Inflammatory macrophage treated with lipopolysaccharide for 1 hour (primary cell): ENCODE data around the gene LNP1.
A peak's percentile ranks its signal among the peaks of the same experiment; 100 is the strongest.

ENCODE experiments used
- DNase-seq, 2 donors: peaks; one replicate each; pipeline ENCODE4 v3.0.0-alpha.2; 2020 to 2022

The LNP1 gene

GRCh38 chr3:100400419-100400779, 940 bp upstream of the LNP1 start:
- peak; percentile 27 to 44 for DNase-seq

DNA sequence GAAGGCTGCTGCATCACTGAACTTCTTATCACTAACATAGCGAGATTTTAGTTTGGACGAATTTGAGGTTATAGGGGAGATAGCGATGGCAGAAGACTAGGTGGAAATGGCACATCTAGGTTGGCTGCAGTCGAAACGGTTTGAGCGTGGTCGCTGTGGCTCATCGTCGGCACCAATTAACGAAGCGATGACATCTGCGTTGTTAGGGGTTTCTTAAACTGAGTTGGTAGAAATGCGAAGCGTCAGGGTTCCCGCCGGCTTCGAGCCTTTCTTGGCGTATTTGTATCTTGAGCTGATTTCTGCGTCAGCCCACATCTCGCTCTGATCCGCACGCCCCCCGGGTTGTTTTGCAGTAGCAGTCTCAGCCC, 319 bp downstream of the LNP1 start:
- peak in 1 of 2 donors; percentile 20 for DNase-seq

GRCh38 chr3:100402256-100402655, 917 bp downstream of the LNP1 start:
- no peak for DNase-seq

- DNase-seq: no peak
Observed at GRCh38 chr3:100402891-100403290, 1.6 kb downstream of the LNP1 start.

GRCh38 chr3:100403362-100404249, 2.3 kb downstream of the LNP1 start:
- no peak for DNase-seq

GRCh38 chr3:100404250-100404548, 2.9 kb downstream of the LNP1 start:
- no peak for DNase-seq

GRCh38 chr3:100407164-100407563, 5.8 kb downstream of the LNP1 start:
- no peak for DNase-seq

GRCh38 chr3:100407977-100408532, 6.7 kb downstream of the LNP1 start:
- DNase-seq: no peak

DNA sequence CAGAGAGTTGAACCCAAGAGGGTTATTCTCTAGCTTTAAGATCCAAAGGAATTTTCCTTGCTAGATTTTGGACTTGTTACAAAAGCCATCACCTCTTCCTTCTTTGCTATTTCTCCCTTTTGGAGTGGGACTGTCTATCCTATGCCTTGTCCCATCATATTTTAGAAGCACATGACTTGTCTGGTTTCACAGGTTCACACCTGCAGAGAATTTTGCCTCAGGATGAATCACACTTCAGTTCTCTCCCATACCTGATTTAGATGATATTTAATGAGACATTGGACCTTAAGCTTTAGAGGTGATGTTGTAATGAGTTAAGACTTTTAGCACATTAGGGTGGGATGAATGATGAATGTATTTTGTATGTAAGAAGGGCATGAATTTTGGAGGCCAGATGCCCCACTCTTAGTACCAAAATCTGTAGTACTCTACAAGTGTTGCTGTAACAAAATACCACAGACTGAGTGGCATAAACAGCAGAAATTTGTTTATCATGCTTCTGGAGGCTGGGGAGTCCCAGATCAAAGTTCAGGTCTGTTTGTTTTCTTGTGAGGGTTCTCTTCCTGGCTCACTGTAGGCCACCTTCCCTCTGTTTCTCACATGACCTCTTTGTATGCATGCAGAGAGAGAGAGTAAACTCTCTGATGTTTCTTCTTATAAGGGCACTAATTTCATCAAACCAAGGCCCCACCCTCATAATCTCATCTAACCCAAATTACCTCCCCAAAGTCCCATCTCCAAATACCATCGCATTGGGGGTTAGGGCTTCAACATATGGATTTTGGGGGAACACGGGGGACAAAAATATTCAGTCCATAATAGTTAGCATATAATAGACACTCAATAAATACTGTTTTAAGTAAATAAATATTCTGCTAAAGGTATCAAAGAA, 10.0 kb downstream of the LNP1 start:
- DNase-seq: no peak

GRCh38 chr3:100412912-100413590, 11.7 kb downstream of the LNP1 start:
- DNase-seq: no peak

DNA sequence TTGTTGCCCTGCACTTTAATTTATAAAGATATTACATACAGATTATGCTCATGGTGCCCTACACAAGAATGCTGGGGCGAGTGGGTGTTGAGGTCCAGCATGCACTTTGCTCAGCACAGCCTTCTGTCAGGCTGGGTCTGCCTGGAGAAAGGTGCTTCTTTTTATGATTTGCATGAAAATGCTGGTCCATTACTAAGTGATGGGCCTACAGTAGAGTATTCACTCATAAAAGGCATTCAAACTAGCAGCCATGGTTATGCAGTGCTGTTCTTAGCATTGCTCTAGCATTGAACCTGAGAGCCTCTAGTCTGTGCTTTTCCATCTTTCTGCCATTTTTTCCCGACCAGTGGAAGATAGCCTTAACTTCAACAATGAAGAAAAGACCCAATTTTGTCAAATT, 12.3 kb downstream of the LNP1 start:
- no peak for DNase-seq

- no peak for DNase-seq
Observed at GRCh38 chr3:100416176-100416575, 14.8 kb downstream of the LNP1 start.

- no peak for DNase-seq
Observed at GRCh38 chr3:100416863-100417262, 15.5 kb downstream of the LNP1 start.

DNA sequence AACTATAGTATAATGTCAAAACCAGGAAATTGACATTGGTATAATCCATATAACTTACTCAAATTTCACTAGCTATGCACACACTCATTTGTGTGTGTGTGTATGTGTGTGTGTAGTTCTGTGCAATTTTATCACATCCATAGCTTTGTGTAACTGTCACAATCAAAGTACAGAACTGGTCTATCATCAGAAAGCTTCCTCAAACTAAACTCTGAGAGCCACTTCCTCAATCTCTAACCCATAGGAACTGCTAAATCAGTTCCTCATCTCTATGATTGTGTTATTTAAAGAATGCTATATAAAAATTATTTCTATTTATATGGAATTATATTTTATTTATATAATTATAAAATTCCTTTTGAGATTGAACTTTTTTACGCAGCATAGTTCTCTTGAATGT, 18.1 kb downstream of the LNP1 start:
- DNase-seq: peak; percentile 50 to 60

DNA sequence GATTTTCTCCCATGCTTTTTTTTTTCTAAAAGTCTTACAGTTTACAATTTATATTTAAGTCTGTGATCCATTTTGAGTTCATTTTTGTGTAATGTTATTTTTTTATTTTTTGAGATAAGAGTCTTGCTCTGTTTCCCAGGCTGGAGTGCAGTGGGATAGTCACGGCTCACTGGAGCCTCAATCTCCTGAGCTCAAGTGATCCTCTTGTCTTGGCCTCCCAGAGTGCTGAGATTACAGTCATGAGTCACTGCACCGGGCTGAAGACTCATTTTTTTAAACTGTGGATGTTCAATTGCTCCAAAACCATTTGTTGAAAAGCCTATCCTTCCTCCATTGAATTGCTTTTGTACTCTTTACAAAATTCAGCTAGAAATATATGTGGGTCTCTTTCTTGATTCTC, 19.5 kb downstream of the LNP1 start:
- no peak for DNase-seq

GRCh38 chr3:100423611-100424010, 22.3 kb downstream of the LNP1 start:
- no peak for DNase-seq

DNA sequence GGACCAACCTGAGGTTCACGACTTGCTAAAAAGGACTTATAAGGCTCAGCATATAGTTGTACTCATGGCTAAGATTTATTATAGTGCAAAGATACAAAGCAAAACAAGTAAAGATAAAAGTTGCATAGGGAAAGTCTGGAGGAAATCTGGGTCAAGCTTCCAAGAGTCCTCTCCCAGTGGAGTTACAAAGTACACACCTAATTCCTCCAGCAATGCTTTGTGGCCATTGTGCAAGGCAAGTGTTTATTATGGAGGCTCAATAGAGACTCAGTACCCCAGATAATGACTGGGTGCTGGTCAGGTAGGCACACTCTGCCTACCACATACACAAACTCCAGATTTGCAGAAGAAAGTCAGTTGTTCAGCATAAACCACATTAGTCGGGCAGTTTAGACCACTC, 22.9 kb downstream of the LNP1 start:
- DNase-seq: no peak

- no peak for DNase-seq
Observed at GRCh38 chr3:100425316-100425715, 24.0 kb downstream of the LNP1 start.

GRCh38 chr3:100426067-100426682, 24.8 kb downstream of the LNP1 start:
- DNase-seq: no peak

DNA sequence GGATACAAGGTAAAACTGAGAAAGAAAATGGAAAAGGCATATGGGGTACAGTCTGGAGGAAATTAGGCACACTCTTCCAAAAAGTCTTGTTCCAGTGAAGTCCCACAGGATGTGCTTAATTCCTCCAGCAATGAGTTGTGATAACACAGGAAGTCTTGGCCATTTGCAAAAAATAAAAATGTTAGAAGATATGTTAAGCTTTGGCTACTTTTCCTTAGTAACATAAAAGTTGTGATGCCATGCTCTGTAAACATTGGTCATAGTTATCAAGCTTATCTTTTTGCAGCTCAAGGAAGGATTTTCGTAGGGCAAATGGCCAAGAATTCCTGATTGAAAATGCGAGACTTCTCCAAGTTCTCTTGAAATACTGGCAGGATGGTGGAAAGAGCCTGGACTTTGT, 26.4 kb downstream of the LNP1 start:
- DNase-seq: no peak

DNA sequence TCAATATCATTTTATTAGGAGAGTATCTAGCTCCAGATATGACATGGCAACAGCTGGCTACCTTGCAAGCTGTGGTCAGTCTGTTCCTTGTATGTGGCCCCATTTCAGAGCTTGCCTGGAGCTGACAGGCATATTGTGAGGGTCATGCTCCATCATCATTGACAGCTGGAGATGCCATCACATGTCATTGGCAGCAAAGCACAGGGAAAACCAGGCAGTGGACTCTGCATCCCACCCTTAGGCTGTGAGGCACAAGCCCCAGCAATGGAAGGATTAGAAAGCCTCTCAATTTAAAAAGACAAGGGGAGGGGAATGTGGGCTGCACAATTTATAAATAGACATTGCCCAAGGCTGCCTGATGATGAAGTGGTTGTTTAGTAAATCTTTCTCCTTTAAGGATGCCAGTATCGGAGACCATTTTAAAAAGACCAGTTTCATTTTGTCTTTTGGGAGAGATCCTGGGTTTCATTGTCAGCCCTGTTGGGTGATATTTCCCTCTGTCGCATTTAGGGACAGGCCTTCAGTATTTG, 27.9 kb downstream of the LNP1 start:
- DNase-seq: no peak

DNA sequence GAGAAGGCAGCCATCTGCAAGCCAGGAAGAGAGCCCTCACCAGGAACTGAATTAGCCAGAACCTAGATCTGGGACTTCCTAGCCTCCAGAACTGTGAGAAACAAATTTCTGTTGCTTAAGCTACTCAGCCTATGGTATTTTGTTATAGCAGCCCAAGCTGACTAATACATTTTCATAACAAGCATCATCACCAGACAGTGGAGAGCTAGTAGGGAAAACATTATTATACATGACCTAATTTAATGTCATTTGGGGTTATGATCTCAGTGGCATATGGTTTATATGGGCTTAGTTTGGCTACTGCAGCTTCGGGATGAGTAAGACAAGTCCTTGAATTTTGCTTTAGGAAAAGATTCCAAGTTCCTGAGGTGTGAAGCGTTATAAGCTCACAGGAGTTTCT, 35.6 kb downstream of the LNP1 start:
- DNase-seq: no peak
